K562 (cell line): ENCODE data around the gene PLXNA3. TPM values are rescaled to one million over a fixed set of nuclear protein-coding genes. Genes with fewer than 3 reads are reported as not detected.

ENCODE experiments used
- ATF1 ChIP-seq, 2 experiments: fragments of 450-650 bp in 1 of 2; IDR thresholded peaks; 2 replicates each; pipeline ENCODE4 v1.6.1; 2016; ENCODE audit warnings: missing compliant biosample characterization in 1 of 2, missing genetic modification characterization in 1 of 2
- ELF1 ChIP-seq: fragments of 200-800 bp; sonication (Bioruptor generic); IDR thresholded peaks from 2 replicates; pipeline ENCODE4 v1.6.1; 2016; ENCODE audit warnings: missing genetic modification characterization, missing compliant biosample characterization
- FOXA1 ChIP-seq: fragments of 450-650 bp; IDR thresholded peaks from 2 replicates; pipeline ENCODE4 v1.6.1; 2016; ENCODE audit warnings: mild to moderate bottlenecking, borderline replicate concordance
- HDAC1 ChIP-seq, 2 experiments: fragments of 450-650 bp; IDR thresholded peaks; 2 replicates each; pipeline ENCODE4 v1.6.1; 2016 to 2017; ENCODE audit warnings: inconsistent platforms in 1 of 2, mild to moderate bottlenecking in 1 of 2, moderate library complexity in 1 of 2
- HDAC2 ChIP-seq: fragments of 450-650 bp; IDR thresholded peaks from 2 replicates; pipeline ENCODE4 v1.6.1; 2016; ENCODE audit warnings: mild to moderate bottlenecking
- HNRNPLL ChIP-seq: fragments of 200-400 bp; formaldehyde crosslinking; IDR thresholded peaks from 2 replicates; pipeline ENCODE4 v1.6.1; 2017; ENCODE audit warnings: low read length, low read depth, mild to moderate bottlenecking; ENCODE audit not compliant: poor library complexity, severe bottlenecking
- NONO ChIP-seq, 2 experiments: fragments of 200-400 bp in 1 of 2; fragments of 450-650 bp in 1 of 2; formaldehyde crosslinking in 1 of 2; IDR thresholded peaks; 2 replicates each; pipeline ENCODE4 v1.6.1; 2017; ENCODE audit warnings: low read depth in 2 of 2, mild to moderate bottlenecking in 2 of 2, moderate library complexity in 2 of 2, low read length in 1 of 2
- NRF1 ChIP-seq, 2 experiments: fragments of 450-650 bp; IDR thresholded peaks in 1 of 2; conservative IDR thresholded peaks in 1 of 2; 2 replicates each; pipeline ENCODE4 v1.6.1; 2014; ENCODE audit warnings: mild to moderate bottlenecking in 2 of 2
- POLR2G ChIP-seq: fragments of 200-400 bp; formaldehyde crosslinking; IDR thresholded peaks from 2 replicates; pipeline ENCODE4 v1.6.1; 2017; ENCODE audit warnings: low read depth, mild to moderate bottlenecking, antibody characterized with exemption, low read length, moderate library complexity
- RAD21 ChIP-seq, 2 experiments: fragments of 250-450 bp in 1 of 2; fragments of 450-650 bp in 1 of 2; sonication (Bioruptor Pico) in 1 of 2; formaldehyde crosslinking in 1 of 2; IDR thresholded peaks in 1 of 2; conservative IDR thresholded peaks in 1 of 2; 2 replicates each; pipeline versions ENCODE4 v1.4.0 to v1.8.0; 2020 to 2022; ENCODE audit warnings: mild to moderate bottlenecking in 2 of 2, moderate library complexity in 1 of 2
- ZFX ChIP-seq: sonication (generic); formaldehyde crosslinking; IDR thresholded peaks from 2 replicates; pipeline ENCODE4 v1.8.0; 2022; ENCODE audit warnings: mild to moderate bottlenecking, missing genetic modification reagents, moderate library complexity
- polyA plus RNA-seq, 8 experiments: library from polyadenylated mRNA; depleted of rRNA in 4 of 8; stranded (reverse) in 5 of 8; unstranded in 3 of 8; fragments of >200 nt; fragmentation: Nextera tagmentation in 2 of 8; fragmentation: Illumina TruSeq in 1 of 8; extraction: Ambion mirVana in 2 of 8; extraction: Trizol in 1 of 8; gene quantifications; 2 replicates each; pipeline versions ENCODE4 v1.2.1 to v1.2.3, GENCODE V29; 2011 to 2014; ENCODE audit warnings: inconsistent platforms in 1 of 8, missing spikeins in 1 of 8
- total RNA-seq, 7 experiments: library from RNA; depleted of rRNA in 6 of 7; stranded (reverse); fragments of >200 nt in 6 of 7; fragmentation: Illumina TruSeq in 2 of 7; extraction: Trizol in 2 of 7; gene quantifications; 2 replicates each; pipeline versions ENCODE4 v1.2.1 to v1.2.3, GENCODE V29; 2011 to 2021; ENCODE audit warnings: low replicate concordance in 1 of 7
- TF ChIP-seq, protein P1 (sequence below), 2 experiments: fragments of 450-650 bp; formaldehyde crosslinking in 1 of 2; IDR thresholded peaks; 2 replicates each; pipeline versions ENCODE4 v1.4.0 to v1.6.1; 2014 to 2020; ENCODE audit warnings: mild to moderate bottlenecking in 2 of 2, borderline replicate concordance in 1 of 2, low read depth in 1 of 2
- TF ChIP-seq, protein P2 (sequence below): sonication (generic); formaldehyde crosslinking; IDR thresholded peaks from 2 replicates; pipeline ENCODE4 v1.8.0; 2022; ENCODE audit warnings: missing genetic modification reagents, mild to moderate bottlenecking, borderline replicate concordance
- TF ChIP-seq, protein P3 (sequence below): sonication (generic); formaldehyde crosslinking; IDR thresholded peaks from 2 replicates; pipeline ENCODE4 v1.8.0; 2022; ENCODE audit warnings: missing genetic modification reagents, mild to moderate bottlenecking, moderate library complexity, borderline replicate concordance

The PLXNA3 gene
- total and polyA plus RNA-seq, 9 of the 15 experiments (the other 6 are each of a cell fraction or from before 2014, with no cell fraction given): 0.32 to 47.8 (median 7.5) TPM

DNA sequence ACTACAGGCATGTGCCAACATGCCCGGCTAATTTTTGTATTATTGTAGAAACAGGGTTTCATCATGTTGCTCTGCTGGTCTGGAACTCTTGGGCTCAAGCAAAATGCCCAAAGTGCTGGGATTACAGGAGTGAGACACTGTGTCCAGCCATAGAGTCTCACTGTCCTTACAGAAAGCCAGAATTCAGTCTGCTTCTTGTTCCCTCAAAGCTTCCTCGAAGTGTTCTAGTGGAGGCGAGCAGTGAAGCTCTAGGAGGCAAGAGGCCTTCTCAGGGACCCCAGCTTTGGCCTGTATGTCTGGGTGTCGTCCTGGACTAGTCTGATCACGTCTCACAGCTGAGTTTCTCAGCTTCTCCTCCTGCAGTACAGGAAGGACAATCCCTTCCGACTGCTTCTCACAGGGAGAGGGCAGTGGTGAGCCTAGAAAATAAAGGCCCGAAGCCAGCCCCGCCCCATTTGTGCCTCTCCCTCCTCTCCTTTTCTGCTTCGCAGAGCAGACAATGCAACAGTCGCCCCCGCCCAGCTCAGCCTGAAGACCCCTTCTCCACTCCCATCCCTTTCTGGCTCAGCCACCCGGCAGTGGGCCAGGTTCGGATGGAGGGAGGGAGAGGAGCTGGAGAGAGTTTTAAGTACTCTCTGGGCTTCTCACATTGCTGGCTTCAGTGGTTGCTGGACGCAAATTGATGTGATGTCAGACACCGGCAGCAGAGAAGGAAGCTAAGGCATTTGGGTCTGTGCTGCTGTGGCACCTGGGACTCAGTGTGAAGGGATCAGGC lies 69.0 kb downstream of the PLXNA3 start (continued):
- TF ChIP-seq, protein P1, sequence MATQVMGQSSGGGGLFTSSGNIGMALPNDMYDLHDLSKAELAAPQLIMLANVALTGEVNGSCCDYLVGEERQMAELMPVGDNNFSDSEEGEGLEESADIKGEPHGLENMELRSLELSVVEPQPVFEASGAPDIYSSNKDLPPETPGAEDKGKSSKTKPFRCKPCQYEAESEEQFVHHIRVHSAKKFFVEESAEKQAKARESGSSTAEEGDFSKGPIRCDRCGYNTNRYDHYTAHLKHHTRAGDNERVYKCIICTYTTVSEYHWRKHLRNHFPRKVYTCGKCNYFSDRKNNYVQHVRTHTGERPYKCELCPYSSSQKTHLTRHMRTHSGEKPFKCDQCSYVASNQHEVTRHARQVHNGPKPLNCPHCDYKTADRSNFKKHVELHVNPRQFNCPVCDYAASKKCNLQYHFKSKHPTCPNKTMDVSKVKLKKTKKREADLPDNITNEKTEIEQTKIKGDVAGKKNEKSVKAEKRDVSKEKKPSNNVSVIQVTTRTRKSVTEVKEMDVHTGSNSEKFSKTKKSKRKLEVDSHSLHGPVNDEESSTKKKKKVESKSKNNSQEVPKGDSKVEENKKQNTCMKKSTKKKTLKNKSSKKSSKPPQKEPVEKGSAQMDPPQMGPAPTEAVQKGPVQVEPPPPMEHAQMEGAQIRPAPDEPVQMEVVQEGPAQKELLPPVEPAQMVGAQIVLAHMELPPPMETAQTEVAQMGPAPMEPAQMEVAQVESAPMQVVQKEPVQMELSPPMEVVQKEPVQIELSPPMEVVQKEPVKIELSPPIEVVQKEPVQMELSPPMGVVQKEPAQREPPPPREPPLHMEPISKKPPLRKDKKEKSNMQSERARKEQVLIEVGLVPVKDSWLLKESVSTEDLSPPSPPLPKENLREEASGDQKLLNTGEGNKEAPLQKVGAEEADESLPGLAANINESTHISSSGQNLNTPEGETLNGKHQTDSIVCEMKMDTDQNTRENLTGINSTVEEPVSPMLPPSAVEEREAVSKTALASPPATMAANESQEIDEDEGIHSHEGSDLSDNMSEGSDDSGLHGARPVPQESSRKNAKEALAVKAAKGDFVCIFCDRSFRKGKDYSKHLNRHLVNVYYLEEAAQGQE (IDR thresholded peaks at IDR 0.05; ENCODE audit: borderline replicate concordance): peak; percentile 56; the same call in 1 of the 2 replicates
- TF ChIP-seq, protein P1 (CRISPR knock-in tag; IDR thresholded peaks at IDR 0.05; ENCODE audit: low read depth): no peak
- peak; percentile 24 to 60; a peak in 3 of 4 replicates for TF ChIP-seq RAD21 (CRISPR knock-in tag; conservative IDR thresholded peaks at IDR 0.05 in 1 of 2, IDR thresholded peaks at IDR 0.05 in 1 of 2)
- TF ChIP-seq HNRNPLL: no peak
- peak; percentile 57; the same call in 1 of the 2 replicates for TF ChIP-seq ZFX (CRISPR knock-in tag)
- peak; percentile 42; the same call in 1 of the 2 replicates for TF ChIP-seq ELF1 (tag)
- TF ChIP-seq POLR2G: no peak
- no peak for TF ChIP-seq HDAC2
- TF ChIP-seq NONO (IDR thresholded peaks at IDR 0.05; ENCODE audit: low read depth in 2 of 2, low read length in 1 of 2): no peak
- TF ChIP-seq, protein P2, sequence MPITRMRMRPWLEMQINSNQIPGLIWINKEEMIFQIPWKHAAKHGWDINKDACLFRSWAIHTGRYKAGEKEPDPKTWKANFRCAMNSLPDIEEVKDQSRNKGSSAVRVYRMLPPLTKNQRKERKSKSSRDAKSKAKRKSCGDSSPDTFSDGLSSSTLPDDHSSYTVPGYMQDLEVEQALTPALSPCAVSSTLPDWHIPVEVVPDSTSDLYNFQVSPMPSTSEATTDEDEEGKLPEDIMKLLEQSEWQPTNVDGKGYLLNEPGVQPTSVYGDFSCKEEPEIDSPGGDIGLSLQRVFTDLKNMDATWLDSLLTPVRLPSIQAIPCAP (CRISPR knock-in tag): no peak
- TF ChIP-seq ATF1 (CRISPR knock-in tag; IDR thresholded peaks at IDR 0.05): no peak
- TF ChIP-seq ATF1 (tag; IDR thresholded peaks at IDR 0.05): peak; percentile 44
- no peak for TF ChIP-seq HDAC1 (IDR thresholded peaks at IDR 0.05)
- peak; percentile 16 to 17; a peak in 1 of 4 replicates for TF ChIP-seq NRF1 (conservative IDR thresholded peaks at IDR 0.05 in 1 of 2, IDR thresholded peaks at IDR 0.05 in 1 of 2)
- TF ChIP-seq FOXA1: no peak
- TF ChIP-seq, protein P3, sequence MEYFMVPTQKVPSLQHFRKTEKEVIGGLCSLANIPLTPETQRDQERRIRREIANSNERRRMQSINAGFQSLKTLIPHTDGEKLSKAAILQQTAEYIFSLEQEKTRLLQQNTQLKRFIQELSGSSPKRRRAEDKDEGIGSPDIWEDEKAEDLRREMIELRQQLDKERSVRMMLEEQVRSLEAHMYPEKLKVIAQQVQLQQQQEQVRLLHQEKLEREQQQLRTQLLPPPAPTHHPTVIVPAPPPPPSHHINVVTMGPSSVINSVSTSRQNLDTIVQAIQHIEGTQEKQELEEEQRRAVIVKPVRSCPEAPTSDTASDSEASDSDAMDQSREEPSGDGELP (CRISPR knock-in tag): peak; percentile 88; the same call in 1 of the 2 replicates
